NK-92 treated with Interleukin-12 subunit alpha and Interleukin-12 subunit beta, amount 100 ng/mL, for 24 hours (cell line): ENCODE measurements around the gene FHOD1.
A peak's percentile ranks its signal among the peaks of the same experiment; 100 is the strongest.

Source experiments
- DNase-seq: peaks from one replicate; lab custom pipeline; 2025; lab: John Stamatoyannopoulos, UW

FHOD1 gene

DNA sequence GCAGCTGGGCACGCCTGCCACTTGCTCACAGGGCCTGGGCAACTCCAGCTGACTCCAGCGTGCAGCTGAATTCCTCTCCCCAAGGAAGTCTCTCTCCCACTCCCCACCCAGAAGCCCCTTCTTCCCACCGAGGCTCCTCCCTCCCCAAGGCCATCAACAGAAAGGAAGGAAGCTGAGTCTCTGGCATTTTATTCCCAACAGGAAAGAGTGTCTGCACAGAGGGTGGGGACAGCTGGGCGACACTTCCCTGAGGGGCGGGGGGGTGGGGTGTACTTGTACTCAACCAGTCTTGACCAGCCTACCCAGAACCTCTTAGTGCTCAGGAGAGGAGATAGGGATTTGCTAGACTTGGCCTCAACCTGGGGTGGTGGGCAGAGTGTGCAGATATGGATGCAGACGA is 57.2 kb downstream of the FHOD1 start, which contains the start of gene EXOC3L1:
EXOC3L1 (minus strand) TSS at position 96 of the 400 bp plus-strand sequence. CDS start 460 bp downstream, outside the sequence.
- DNase-seq = no peak

DNA sequence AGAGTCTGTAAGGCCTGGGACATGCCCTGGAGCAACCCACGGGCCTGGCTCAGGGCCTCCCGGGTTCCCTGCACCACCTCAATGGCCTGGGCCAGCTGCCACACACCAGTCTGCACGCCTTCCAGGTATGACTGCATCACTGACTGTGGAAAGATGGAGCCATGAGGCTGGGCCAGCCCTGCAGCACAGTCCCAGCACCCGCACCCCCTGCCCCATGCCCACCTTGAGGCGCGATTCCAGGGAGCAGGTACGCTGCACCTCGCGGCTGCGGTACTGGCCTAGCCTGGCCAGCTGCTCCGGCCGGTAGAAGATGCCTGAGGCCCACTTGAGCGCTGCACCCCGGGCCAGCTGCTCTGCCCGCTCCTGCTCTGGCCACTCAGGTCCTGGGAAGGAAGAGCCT is 58.5 kb downstream of the FHOD1 start:
- DNase-seq = no peak

DNA sequence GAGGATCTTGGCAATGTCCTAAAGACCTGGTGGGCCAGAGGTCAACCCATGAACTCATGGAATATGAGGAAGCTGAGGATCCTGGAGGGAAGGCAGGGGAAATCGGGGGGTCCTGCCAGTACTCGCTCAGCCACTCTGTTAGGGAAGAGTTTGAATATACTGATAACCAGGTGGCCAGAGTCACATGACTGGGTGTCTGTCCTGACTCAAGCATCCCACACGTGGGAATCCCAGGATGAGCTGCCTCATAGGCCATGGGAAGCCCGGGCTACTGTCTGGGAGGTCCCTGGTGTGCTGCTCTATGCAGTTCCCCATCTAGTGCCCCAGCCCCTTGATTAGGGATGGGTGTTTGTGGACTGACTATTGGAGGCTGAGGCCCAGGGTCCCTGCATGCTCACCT is 59.0 kb downstream of the FHOD1 start:
- DNase-seq = no peak

DNA sequence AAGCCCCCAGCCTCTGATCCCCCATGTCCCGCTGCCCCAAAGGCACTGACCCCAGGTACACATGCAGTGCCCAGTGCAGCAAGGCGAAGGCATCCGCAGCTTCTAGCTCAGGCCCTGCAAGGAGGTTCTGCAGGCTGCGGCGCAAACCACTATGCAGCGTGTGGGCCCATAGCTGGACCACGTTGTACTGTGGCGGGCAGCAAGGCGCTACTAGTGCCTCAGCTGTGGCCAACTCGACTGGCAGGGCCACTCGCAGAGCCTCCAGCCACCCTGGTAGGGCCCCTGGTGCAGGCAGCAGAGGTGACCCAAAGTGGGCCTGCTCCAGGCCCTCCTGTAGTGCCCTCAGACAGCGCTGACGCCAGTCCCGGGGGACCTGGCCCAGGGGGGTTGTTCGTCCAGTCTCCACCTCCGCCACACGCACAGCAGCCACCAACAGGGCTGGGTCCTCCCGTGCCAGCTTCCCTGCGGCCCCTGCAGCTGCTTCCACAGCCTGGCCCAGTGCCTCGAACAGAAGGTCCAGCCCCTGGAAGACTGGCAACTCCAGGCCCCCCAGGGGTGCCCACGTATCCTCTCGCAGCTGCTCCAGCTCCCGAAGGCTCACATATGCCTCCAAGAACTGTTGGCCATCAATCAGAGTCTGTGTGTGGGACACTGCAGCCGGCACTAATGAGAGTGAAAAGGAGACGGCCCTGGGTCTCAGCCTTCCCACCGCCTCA is 59.9 kb downstream of the FHOD1 start:
- DNase-seq = no peak

DNA sequence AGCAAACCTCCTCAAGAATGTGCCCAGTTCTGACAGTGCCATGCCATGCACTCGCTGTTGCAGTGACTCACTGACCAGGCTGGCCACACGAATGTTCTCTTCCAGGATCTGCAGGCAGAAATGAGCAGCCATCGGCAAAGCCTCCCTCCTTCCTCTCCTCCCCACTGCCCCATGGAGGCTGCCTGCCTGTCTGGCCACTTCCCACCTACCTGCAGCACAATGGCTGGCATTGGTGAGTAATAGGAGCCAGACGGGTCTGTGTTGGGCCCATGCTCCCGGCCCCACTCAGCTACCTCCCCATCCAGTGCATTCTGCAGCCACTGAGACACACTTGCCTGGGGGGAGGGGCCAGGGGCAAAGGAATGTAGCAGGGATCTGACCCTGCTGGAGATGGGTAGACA is 60.7 kb downstream of the FHOD1 start:
- DNase-seq = no peak

DNA sequence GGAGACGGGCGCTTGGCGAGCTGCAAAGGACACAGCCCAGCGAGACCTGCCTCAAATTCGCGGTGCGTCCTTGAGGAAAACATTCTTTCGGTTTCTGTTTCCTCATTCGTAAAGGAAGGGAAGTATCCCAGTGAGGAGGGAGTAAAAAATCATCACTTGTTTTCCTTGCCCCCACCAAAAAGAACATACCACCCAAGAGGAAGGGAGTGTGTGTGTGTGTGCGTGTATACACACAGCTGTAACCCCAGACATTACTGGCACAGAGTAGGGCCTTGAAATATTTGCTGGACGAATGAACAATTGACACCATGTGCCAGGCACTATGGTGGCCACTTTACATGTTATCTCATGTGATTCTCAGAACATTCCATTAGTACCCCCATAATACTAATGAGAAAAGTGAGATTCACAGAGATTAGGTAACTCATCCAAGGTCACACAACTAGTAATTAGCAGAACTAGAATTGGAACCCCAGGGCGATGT is 61.6 kb downstream of the FHOD1 start:
- no peak for DNase-seq

DNA sequence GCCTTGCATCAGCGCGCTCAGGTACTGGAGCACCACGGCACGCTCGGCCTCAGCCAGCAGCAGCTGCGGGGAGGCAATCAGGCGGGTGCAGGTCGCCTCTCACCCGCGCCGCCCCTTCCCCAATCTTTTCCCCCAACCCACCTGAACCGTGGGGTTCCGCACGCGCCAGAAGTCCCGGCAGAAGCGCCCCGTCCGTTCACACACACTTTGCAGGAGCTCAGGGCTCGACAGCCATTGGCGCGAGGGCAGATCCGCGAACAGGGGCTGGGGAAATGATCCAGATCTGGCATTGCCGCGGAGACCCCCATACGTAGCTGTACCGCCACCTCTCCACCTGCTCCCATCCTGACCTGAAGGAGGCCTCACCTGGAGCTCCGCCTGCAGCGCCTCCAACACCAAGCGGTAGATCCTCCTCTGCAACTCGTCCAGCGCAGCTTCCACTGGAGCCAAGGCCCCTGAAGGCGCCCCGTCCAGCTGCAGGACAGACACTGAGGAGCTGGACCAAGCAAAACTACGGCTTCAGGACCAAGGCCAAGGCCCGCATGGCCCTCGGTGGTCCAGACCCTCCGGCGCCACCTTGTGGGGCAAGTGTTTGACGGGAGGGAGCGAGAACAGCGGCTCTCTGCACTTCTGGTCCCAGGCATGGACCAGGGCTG is 62.2 kb downstream of the FHOD1 start:
- DNase-seq = peak; percentile 66

DNA sequence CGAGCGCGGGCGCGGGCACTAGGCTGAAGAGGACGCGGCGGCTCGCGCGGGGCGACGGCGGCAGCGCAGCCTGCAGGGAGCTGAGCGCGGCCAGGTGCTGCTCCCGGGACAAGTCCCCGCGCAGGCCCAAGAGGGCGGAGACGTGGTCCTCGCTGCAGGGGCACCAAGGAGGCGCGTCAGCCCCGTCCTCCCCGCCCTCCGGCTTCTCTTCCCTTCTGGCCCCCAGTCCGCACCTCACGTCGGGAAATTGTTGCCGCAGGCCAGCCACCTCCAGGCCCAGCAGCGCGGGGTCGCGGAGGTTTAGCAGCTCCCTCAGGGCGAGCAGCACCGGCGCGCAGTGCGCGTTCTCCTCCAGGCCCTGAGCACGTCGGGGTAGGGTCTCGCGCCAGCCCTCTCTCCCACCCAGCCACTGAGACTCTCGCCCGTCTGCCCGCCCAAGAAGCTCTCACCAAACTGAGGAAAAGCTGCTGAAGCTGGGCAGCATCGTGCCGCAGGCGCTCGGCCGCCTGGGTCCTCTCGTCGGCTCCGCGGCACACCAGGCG is 62.8 kb downstream of the FHOD1 start:
- no peak for DNase-seq

DNA sequence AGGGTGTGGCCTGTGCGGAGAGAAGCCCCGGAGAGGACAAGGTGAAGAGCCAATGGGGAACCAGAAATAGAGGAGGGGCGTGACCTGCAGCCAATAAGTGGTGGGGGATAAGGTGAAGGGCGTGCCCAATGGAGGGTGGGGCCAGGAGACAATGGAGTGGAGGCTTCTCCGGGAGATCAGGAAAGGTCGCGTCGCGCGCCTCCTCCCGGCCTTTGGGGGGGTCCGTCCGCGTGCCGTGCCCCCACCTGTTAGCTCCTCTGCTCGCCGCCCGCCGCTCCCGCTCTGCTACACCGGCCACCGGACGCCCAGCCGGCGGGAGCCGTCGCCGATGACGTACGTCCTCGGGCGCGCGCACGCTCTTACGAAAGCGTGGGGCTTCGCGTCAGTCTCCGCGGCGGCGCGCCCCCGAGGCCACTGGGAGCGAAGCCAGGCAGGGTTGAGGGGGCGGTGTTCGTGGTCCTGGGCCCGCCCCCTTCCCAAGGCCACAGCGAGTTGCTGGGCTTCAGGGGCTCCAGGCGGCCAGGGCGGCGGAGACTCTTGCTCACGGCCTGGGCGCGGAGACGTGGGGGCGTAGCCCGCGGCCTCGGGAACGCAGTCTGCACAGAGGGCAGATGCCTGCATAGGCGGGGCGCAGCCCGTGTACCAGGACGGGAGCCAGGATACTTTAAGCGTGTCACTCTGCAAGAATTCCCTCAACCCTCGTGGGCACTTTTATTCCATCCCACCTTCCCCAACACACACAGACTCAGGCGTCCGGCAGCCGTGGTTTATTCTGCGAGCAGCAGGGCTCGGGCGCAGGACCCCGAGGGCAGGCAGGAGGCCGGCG is 63.4 kb downstream of the FHOD1 start, which contains the start of gene MATCAP1:
MATCAP1 (minus strand) TSS at position 337 of the 826 bp plus-strand sequence. CDS start 3,353 bp downstream, outside the sequence.
- DNase-seq = peak; percentile 85

DNA sequence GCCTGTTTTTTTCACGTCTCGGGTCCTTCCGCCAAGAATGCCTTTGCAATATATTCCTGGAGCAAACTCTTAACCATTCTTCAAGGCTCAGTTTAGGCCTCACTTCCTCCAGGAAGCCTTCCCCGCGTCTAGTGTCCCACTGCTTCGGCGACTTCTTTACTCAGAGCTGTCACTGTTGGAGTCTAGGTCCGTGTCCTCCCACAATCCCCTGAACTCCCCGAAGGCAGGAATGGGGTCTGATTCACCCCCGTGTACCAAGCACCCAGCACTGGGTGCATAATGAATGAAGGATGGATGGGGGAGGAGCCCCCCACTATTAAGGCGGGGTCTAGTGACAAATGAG is 64.0 kb downstream of the FHOD1 start:
- no peak for DNase-seq

DNA sequence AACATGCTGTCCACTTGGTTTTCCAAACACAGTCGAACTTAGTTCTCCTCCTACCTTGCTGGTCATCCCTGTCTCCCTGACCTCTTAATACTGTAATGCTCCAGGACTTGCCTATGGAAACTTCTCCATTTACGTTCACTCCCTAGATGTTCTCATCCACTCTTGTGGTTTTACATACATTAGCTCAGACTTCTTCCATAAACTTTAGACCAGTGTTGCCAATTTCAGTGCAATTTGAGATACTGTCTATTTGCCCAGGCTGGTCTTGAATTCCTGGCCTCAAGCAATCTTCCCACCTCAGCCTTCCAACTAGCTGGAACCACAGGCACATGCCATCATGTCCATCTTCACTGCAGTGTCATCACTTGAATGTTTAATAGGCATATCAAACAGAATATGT is 65.0 kb downstream of the FHOD1 start:
- DNase-seq = no peak

DNA sequence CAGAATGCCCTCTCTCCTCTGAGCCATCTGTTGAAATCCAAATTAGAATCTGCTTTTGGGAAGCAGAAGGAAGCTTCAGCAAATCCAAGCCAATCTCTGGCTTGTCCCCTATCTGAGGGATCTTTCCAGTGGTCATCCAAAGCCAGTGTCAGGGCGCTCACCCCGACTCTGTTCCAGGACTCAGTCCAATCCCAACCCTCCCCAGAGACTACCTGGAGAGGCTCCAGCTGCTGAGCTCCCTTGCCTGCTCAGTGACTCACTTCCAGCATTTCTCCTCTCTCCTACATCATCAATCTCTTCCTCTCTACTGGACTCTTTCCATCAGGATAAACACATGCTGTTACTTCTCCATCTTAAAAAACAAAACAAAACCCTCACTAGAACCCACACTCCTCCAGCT is 65.9 kb downstream of the FHOD1 start:
- DNase-seq = no peak

DNA sequence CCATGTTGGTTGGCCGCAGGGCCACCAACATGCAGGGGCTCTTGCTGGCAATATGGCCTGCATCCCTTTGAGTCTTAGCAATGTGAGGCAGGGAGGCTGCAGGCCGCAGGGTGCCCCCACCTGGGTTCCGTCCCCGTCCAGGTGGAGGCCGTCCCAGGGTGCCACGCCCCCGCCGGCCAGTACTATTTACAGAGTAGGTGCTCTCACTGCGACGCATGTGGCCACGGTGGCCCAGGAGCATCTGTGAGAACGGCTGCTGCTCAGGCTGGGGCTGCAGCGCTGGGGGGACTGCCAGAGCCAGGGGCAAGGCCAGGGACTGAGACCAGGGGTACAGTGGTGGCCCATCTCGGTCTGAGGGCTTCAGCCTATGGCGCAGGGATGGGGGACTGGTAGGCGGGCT is 67.1 kb downstream of the FHOD1 start:
- DNase-seq = no peak

DNA sequence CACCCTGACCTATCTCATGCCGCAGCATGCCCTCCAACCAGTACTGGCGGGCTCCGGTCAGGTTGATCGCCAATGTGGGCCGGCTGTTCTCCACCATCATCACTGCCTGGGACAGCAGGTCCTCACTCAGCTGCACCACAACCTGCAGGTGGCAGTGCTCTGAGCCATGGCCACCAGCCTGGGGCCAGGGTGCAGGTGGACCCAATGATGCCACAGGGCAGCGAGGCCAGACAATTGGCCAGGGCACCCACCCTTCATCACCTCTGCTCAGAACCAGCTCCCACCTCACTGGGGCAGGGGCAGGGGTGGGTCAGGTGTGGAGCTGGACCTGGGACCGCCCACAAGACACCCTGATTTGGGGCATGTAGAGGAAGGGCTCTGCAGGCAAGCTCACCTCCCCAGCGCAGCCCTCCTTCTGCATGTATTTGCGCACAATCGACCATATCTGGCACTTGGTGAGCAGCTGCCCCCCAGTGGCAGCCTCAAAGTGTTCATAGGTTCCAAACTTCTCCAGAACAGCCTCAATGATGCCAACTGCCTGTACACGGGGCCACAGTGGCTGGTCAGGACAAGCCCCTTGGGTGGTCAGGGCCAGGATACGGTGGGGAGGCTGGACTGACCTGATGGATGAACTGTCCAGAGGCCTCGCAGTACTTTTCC is 67.7 kb downstream of the FHOD1 start:
- no peak for DNase-seq
